Nucleus accumbens (tissue), 56 donors: Measurements from ENCODE around the gene TNFRSF14.
A peak's percentile ranks its signal among the peaks of the same experiment; 100 is the strongest.

Experiments used
- DNase-seq, 56 donors: peaks; one replicate each; lab custom pipeline; 2025; lab: John Stamatoyannopoulos, UW

Gene TNFRSF14

DNA sequence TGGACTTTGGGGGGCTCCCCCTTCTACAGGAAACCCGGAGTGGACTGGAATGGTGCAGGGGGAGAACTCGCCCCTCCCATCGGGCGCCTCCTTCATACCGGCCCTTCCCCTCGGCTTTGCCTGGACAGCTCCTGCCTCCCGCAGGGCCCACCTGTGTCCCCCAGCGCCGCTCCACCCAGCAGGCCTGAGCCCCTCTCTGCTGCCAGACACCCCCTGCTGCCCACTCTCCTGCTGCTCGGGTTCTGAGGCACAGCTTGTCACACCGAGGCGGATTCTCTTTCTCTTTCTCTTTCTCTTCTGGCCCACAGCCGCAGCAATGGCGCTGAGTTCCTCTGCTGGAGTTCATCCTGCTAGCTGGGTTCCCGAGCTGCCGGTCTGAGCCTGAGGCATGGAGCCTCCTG lies at the start of gene TNFRSF14:
TNFRSF14 (plus strand) TSS at position 95 of the 401 bp plus-strand sequence; CDS start at position 389, 294 bp downstream.
- DNase-seq, result peak in 11 of 56 donors; percentile 15 to 38 (median 25)

GRCh38 chr1:2506901-2507565 lies 49.1 kb upstream of the TNFRSF14 start:
- DNase-seq, result no peak

- DNase-seq, result no peak
Measured at GRCh38 chr1:2507744-2508155, 48.4 kb upstream of the TNFRSF14 start.

GRCh38 chr1:2508180-2508579 lies 48.0 kb upstream of the TNFRSF14 start:
- no peak for DNase-seq

DNA sequence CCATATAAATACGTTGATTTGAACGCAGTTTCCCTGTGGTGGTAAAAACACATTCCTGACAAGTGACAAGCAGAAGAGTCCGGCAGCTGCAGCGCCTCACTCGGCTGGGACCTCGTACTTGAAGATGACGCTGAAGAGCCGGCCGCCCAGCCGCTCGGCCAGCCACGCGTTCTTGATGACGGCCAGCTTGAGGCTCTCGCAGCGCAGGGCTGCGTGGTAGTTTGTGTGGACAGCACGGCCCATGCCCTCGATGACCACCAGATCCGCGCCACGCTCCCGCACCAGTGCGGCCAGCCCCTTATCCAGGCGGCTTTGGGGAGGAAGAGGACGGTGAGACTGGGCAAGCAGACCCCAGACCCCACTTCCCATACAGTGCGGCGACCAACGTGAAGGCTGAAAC lies 47.4 kb upstream of the TNFRSF14 start:
- DNase-seq, result no peak

- no peak for DNase-seq
Measured at GRCh38 chr1:2509589-2509988, 46.6 kb upstream of the TNFRSF14 start.

GRCh38 chr1:2510366-2511155 lies 45.6 kb upstream of the TNFRSF14 start:
- no peak for DNase-seq

GRCh38 chr1:2512862-2513421 lies 43.2 kb upstream of the TNFRSF14 start:
- DNase-seq, result no peak

DNA sequence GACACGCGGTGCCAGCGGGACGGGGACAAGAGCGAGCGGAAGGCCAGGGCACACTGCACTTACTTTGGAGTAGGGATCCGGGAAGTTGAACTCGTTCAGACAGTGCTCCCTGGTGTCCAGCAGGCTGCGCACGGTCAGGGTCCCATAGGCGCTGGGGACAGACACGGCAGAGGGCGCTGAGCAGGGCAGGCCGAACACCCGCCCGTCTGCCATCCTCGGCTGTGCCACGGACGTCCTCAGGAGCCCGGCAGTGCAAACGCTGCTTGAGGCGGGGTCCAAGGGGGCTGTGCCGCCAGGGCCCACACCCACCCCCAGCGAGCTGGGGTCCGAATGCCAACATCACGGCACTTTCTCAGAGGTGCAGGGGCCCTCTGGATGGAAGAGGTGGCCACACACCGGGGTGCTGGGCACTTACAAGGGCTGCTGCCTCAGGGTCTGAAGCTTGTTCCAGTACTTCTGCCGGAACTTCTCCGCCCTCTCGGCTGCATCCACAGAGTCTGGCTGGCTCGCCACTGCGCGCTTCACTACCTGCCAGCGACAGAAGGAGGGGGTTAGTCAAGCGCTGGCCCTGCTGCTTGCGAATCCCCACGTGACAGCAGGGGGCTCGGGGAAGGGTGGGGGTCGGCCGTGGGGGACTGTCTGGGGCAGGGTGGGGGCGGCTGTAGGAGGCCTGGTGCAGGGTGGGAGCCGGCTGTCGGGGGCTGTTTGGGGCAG lies 42.1 kb upstream of the TNFRSF14 start:
- no peak for DNase-seq

- no peak for DNase-seq
Measured at GRCh38 chr1:2514863-2515762, 41.1 kb upstream of the TNFRSF14 start.

- DNase-seq, result no peak
Measured at GRCh38 chr1:2515763-2516080, 40.4 kb upstream of the TNFRSF14 start.

- no peak for DNase-seq
Measured at GRCh38 chr1:2516124-2516523, 40.0 kb upstream of the TNFRSF14 start.

DNA sequence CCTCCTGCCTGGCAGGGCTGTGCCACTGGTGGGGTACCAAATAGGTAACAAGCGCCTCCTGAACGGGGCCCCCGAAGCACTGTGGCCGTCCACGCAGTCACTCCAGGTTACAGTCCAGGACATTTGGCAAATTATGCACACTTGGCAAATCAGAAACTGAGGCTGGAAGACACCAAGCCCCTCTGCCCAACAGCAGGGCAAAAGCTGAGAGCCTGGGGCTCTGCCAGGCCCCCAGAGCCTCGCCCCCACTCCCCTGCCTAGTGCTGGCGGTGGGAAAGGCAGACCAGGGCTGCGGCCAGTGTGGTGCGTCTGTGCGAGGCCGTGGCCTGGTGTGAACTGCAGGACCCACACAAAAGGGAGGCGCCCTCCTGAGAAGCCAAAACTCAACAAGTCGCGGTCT lies 39.2 kb upstream of the TNFRSF14 start:
- no peak for DNase-seq

- no peak for DNase-seq
Measured at GRCh38 chr1:2517966-2518365, 38.2 kb upstream of the TNFRSF14 start.

GRCh38 chr1:2518528-2518927 lies 37.6 kb upstream of the TNFRSF14 start:
- DNase-seq, result peak in 16 of 56 donors; percentile 10 to 70 (median 34)

GRCh38 chr1:2519029-2519685 lies 37.0 kb upstream of the TNFRSF14 start:
- DNase-seq, result peak in 5 of 56 donors; percentile 20 to 62 (median 35)

GRCh38 chr1:2519729-2520128 lies 36.4 kb upstream of the TNFRSF14 start:
- DNase-seq, result no peak

DNA sequence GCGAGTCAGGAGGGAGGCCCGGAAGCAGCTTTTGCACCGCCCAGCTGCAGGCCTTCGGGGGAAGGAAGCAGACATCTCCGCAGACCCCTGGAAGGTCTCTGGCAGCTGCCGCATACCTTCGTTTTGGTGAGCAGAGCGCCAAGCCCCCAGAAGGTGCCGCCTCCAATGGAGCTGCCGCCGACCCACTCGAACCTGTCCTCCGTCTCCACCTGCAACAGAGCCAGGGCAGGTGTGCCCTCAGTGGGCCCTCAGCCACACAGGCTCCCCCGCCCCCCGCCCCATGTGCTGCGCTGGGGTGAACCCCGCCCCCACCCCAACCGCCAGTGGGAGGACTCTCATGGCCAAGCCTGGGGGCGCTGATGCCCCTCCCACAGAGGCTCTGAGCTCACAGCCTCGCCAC lies 36.0 kb upstream of the TNFRSF14 start:
- DNase-seq, result no peak

DNA sequence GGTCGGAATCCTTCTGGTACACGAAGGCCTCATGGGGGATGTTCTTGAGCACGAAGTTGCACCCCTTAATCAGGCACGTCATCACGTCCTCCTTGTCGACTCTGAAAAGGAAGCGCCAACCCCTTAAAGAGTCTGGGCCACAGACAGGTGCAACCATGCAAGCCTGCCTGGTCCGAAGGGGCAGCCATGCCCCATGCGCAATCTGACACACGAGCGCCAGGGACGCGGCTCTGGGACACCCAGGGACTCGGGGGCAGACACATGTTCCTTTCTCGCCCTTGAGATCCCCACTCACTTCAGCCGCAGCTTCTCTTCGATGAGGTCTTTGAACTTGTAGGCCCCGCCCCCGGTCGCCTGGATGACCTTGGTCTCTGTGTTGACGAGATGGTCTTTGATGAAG lies 35.4 kb upstream of the TNFRSF14 start:
- DNase-seq, result no peak

- DNase-seq, result no peak
Measured at GRCh38 chr1:2522230-2522629, 33.9 kb upstream of the TNFRSF14 start.
